H54 (cell line): Measurements from ENCODE around the gene ARNT2.
A peak's percentile ranks its signal among the peaks of the same experiment; 100 is the strongest.

Experiments
- DNase-seq: peaks from one replicate; pipeline ENCODE4 v3.0.0; 2011; ENCODE audit warnings: low spot score, mixed read lengths; ENCODE audit not compliant: insufficient read length
- FAIRE-seq: peaks from 3 replicates; lab custom pipeline; 2011; peaks lifted over from hg19 to GRCh38; lab: Jason Lieb, UNC
- POLR2A ChIP-seq: IDR thresholded peaks from 2 replicates; pipeline ENCODE4 v1.6.1; 2011; ENCODE audit warnings: low read depth, mild to moderate bottlenecking, low read length

The ARNT2 gene

DNA sequence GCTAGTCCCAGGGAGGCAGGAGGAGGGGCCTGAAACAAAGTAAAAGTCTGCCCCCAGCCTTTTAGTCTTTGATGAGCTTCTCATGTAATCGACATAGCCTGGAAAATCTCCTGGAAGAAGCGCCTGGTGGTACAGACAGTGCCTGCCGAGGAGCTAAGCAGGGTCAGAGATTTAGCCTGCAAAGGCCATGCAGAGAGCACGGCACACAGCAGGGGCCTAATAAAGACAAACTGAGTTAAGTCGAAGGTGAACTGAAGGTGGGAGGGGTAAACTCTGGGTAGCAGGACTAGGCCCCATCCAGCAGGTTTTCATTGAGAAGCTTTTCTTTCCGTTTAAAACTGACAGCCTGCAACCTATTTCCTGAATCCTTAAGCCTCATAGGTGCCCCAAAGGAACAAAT is 175.4 kb downstream of the ARNT2 start:
- no peak for TF ChIP-seq POLR2A
- DNase-seq = no peak
- FAIRE-seq = no peak

DNA sequence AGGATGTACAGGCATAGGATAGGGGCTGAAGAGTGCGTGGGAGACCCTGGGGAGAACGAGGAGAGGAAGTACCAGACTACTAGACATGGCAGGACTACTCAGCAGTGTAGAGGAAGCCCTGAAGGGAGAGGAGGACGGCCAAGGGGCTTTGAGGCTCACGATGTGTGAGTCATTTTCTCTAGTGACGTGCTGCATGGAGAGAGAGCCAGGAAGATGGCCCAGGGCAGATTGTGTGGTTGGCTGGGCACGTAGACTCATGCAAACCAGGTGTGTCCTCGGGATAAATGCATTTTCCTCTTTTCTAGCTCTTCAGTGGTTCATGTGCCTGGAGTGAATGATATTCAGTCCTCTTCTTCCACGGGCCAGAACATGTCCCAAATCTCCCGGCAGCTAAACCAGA is 175.9 kb downstream of the ARNT2 start:
- FAIRE-seq (no peak), DNase-seq (peak; percentile 27)
- TF ChIP-seq POLR2A = no peak

DNA sequence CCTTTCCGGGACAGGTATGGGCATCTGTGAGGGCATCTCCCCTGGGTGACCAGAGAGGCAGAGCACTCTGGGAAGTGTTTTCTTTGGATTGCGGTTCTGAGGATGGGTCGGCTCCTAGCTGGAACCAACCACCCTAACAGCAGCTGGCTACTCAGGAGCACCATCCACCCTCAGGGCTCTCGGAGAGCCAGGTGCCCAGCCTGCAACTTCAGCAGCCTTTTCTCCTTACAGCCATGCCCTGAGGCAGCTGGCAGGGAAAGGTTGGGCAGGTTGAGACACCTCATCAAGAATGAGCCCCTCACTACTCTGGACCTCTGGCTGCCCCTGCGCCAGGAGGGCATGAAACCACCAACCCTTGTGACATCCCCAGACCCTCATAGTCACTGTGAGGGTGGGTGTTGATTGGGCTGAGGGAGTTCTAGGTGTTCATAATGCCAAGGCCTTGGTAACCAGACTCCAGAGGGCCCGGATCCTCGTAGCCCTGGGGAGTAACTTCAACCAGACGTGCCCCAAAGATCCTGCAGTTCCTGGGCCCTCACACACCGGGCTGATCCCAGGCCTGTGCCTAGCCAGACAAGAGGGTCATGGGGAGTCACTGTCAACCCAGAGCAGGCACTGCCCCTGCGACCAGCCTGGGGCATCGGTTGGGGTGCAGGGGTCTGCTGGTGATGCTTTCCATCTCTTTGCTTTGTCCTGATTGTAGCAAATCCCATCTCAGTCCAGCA is 176.5 kb downstream of the ARNT2 start:
- no peak for FAIRE-seq
- DNase-seq = no peak
- no peak for TF ChIP-seq POLR2A

DNA sequence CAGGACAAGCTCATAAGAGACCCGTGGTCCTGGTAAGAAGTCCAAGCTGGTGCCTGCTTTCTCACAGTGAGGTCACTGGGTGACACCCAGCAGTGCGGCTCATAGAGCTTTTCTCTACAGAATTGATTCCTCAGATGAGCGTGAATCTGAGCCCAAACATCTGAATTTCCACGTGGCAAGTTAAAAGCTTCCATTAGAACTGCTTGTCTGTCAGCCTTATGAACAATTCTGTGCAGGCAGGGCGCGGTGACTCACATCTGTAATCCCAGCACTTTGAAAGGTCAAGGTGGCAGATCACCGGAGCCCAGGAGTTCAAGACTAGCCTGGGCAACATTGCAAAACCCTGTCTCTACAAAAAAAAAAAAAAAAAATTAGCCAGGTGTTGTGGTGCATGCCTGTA is 177.8 kb downstream of the ARNT2 start:
- DNase-seq (no peak), FAIRE-seq (no peak)
- TF ChIP-seq POLR2A = no peak

DNA sequence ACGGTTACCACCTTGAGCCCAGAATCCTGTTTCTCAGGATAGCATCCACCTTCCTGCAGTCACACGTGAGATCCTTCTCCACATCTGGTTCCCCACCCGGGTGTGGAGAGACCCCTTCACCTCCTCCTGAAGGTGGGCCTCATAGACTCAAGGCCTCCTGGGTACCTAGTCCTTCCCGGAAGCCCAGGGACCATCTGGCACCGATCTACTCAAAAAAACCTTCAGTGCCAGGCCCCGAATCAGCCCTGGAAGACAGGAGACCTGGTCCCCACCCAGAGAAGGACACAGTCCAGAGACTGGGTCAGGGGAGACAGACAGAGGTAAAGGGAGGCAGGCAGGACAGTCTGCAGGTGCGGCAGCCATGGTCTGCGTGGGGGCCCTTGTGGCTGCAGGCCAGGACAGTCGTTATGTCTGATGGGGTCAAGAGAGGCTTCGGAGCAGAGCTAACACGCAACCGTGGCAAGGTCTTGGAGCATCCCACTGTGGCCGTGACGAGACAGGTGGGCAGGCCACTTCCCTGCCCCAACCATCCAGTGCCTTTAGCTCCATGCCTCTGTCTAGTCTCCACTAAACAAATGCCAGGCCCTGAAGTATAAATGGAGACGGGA is 178.7 kb downstream of the ARNT2 start:
- DNase-seq = no peak
- no peak for TF ChIP-seq POLR2A
- no peak for FAIRE-seq

DNA sequence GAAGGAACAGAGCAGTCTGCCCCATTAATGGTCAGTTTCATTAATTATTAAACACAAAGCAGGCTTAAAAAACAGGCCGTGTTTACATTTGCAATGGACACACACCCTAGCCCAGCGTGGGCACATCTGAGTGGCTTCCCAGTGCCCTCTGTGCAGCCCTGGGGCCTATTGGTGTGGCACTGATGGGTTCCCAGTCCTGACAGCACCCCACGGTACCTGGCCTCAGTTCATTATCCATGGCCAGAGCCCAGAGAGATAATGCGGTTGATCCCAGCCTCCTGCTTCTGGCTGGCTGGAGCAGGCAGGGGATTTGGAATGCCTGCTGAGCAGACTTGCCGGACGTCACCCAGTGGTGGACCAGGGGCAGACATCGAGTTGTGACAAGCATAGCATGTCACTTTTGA is 180.4 kb downstream of the ARNT2 start:
- TF ChIP-seq POLR2A = no peak
- no peak for FAIRE-seq

DNA sequence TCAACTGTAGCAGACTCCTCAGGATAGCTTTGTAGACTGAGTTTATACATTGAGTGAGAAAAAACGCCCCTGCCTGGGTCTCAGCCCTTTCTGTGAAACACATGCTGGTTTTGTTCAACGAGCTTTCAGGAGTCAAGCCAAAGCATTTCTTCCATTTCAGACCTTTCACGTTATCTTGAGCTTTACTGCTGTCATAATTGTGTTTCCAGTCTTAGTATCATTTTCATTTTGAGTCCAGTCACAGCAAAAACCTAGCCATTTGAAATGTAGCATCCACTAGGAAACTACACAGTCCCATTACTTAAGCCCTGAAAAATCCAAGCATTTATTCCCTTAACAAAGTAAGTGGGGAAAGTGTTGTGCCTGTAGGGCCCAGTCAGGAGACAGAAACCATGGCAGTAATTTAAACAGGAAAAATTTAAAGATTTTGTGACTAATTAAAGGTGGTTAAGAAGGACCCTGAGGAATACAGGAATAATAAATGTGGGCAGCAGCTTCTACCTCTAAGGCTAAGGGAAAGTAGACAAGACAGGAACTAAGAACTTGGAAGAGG is 180.9 kb downstream of the ARNT2 start:
- FAIRE-seq (no peak), DNase-seq (no peak)
- TF ChIP-seq POLR2A = no peak

More for the DNA sequence above, 180.4 kb downstream of the ARNT2 start:
- DNase-seq = no peak

DNA sequence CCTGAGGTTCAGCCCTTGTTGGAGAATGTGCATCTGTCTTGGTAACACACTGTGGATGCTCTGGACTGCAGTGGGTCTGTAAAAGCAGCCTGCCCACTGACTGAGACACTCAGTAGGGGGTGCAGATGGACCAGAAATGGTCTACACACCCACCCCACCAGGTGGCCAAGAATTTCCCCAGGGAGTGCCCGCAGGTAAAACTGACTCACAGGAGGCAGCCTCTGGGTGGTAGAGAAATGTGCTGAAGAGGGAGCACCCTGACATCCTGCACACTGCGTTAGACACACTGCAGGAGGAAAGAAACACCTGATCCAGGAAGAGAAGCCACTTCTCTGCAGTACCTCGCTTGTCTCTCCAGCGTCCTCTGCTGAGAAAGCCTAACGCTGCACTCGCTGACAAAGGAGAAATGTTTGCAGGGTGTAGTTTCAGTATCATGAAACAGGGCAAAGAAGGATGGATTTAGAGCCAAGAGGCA is 181.4 kb downstream of the ARNT2 start:
- DNase-seq = no peak
- no peak for TF ChIP-seq POLR2A
- FAIRE-seq = no peak

DNA sequence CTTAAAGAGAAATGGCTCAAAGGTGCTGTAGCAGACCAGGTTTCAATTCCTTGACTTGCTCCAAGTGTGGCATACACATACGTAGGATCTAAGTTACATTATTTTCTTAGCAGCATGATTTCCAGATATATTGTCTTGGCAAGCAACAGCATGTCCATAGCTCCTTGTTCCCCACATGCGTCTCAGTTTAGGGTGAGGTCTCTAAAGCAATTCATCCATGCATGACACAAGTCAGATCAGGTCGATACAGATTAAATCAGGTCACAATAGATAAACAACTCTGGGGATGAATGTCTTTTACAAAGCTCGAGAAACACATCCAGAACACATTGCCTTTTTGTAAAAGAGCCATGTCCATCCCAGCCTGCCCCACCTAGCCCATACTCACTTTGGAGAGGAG is 182.0 kb downstream of the ARNT2 start:
- FAIRE-seq (no peak), DNase-seq (no peak)
- TF ChIP-seq POLR2A = no peak

DNA sequence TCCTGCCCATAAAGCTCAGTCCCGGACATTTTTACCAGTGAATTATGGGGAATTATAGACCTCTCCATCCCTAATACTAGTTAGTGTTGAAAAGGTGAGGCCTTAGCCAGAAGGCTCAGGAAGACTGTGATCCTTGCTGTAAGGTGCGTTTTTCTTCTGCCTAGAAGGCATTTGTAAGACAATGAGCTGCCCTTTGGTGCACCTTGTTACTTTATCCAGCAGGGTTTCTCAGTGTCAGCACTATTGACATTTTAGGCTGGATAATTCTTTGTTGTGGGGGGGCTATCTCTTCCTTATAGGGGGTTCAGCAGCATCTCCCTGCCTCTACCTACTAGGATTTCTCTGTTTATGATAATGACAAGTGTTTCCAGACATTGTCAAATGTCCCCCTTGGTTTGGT is 182.8 kb downstream of the ARNT2 start:
- no peak for DNase-seq
- no peak for TF ChIP-seq POLR2A
- FAIRE-seq = no peak

DNA sequence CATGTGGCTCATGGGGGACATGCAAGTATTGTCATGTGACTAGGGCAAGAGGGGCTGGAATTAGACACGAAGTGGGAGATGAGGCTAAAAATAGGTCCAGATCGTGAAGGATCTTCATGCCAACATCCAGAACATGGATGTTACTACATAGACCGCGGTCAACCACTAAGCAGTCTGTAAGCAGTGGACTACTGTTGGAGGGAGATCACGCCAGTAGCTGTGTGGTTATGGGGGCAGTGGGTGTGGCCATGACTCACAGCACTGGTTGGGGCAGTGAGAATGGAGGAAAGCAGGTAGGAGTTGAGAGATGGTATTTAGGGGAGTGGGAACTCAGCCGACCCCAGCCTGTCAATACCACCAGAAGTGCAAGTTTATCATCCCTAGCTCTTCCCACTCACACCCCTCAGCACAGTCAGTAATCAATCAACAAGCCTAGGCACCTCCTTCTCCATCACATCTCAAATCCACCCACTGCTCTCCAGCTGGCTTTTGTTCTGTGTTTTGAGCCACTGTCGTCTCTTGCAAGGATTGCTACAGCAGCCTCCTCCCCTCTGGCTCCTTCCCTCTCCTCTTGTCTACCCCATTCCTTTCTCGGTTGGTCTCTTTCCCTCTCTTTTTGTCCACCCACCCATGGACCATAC is 183.8 kb downstream of the ARNT2 start:
- FAIRE-seq (no peak), DNase-seq (no peak)
- TF ChIP-seq POLR2A = no peak

DNA sequence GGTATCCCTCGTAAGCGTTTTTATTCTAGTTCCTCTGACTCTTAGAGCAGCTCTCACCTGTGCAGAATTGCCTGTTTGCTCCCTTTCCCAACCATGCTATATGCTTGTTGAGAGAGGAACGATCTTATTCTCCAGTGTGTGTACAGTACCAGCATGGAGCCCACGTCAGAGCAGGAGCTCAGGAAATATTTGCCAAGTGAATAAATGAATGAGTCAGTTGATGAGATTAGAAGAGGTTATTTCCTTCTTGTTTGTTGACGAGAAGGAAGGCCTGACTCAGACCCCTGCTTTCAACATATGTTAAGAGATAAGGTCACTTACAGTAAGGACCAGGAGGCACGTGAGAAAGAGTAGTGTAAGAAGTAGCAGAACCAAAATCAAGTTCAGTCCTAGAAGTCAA is 184.6 kb downstream of the ARNT2 start:
- TF ChIP-seq POLR2A = no peak
- FAIRE-seq (no peak), DNase-seq (peak; percentile 34)

DNA sequence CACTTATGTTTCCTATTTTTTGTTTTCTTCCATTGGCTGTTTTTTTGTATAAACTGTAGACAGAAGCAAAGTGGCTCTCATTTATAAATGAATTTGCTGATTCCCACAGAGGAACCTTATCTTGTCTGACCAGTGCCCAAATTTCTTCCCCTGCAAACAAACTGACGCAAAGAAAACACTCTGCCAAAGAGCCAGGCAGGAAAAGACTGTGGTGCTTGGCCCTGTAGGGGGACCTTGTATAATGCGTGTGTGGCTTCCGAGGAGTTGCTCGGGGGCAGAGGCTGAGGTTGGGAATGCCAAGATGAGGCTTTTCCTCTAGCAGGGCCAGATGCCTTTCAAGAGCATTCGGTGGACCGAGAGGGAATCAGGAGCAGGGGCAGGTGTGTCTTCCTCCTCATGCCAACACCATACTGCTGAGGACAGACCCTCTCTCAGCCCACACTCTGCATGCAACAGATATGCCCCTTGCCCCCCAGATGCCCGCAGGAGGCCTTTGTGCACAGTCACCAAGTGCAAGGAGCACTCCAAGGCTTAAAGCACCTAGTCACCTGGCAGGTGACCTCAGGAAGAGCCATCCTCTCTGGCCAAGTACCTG is 186.7 kb downstream of the ARNT2 start:
- TF ChIP-seq POLR2A = no peak
- DNase-seq (no peak), FAIRE-seq (no peak)

DNA sequence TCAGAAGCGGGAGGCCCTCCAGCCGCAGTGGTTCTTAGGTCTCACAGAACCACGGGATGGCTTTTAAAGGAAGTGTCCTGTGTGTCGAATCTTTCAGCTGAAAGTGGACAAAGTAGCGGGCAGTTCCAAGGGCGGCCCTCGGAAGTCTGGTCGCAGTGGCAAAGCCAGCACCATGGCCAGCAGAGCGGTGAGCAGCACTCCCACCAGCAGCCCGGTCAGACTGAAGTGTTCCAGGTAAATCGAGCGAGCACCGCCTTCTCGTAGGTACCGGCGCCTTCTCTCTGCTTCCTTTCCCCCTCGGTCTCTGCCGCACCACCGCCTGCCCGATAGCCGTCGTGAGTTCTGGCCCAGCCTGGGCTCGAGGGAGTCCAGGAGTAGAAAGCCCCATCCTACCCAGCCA is 187.3 kb downstream of the ARNT2 start:
- FAIRE-seq (no peak), DNase-seq (no peak)
- TF ChIP-seq POLR2A = no peak
